PC-3 (cell line): ENCODE results near the gene MRC1. TPM values are rescaled to one million over a fixed set of nuclear protein-coding genes. Genes with fewer than 3 reads are reported as not detected.

Experiments used
- ATAC-seq: fragments of 200-7000 bp; cut with Tn5 transposase; 2 replicates; pipeline ENCODE4 v1.9.1; 2020; ENCODE audit warnings: mild to moderate bottlenecking, moderate library complexity
- BruUV-seq: library from RNA; stranded (reverse); fragments of 400-500 nt; replicated peaks from 2 replicates; lab custom pipeline; 2021; lab: Mats Ljungman, UMichigan
- CTCF ChIA-PET: fragments of 300-600 bp; sonication (Branson Sonifier 250); formaldehyde crosslinking; loops from one replicate; lab custom pipeline; 2022; ENCODE audit warnings: antibody characterized with exemption; lab: Charles Lee
- POLR2A ChIA-PET: fragments of 300-600 bp; sonication (Branson Sonifier 250); formaldehyde crosslinking; loops from one replicate; lab custom pipeline; 2022; ENCODE audit warnings: antibody characterized with exemption; ENCODE audit not compliant: unreplicated experiment; lab: Charles Lee
- DNase-seq: peaks from one replicate; pipeline ENCODE4 v3.0.0-alpha.2; 2015
- H2AFZ ChIP-seq: fragments of 300-600 bp; sonication (generic); 2 replicates; pipeline ENCODE4 v1.6.0; 2016; ENCODE audit warnings: antibody characterized with exemption, low read length
- H3F3A ChIP-seq: fragments of 300-600 bp; sonication (generic); one replicate; pipeline ENCODE4 v1.6.0; 2017; ENCODE audit warnings: antibody characterized with exemption, low read length, control low read depth, mild to moderate bottlenecking; ENCODE audit not compliant: unreplicated experiment
- H3K27ac ChIP-seq: fragments of 300-600 bp; sonication (generic); 2 replicates; pipeline ENCODE4 v1.5.1; 2016; ENCODE audit warnings: mild to moderate bottlenecking, low read length
- H3K27me3 ChIP-seq: fragments of 300-600 bp; sonication (generic); 2 replicates; pipeline ENCODE4 v1.6.1; 2016; ENCODE audit warnings: low read length, mixed read lengths
- H3K36me3 ChIP-seq: fragments of 300-600 bp; sonication (generic); 2 replicates; pipeline ENCODE4 v1.6.1; 2016; ENCODE audit warnings: low read depth, mixed run types, low read length, mixed read lengths
- H3K4me1 ChIP-seq: fragments of 300-600 bp; sonication (generic); 2 replicates; pipeline ENCODE4 v1.5.1; 2016; ENCODE audit warnings: low read length; ENCODE audit not compliant: insufficient read depth
- H3K4me2 ChIP-seq: fragments of 300-600 bp; sonication (generic); 2 replicates; pipeline ENCODE4 v1.6.0; 2016; ENCODE audit warnings: low read length
- H3K4me3 ChIP-seq: fragments of 300-600 bp; sonication (generic); 2 replicates; pipeline ENCODE4 v1.5.1; 2016; ENCODE audit warnings: mild to moderate bottlenecking, low read length, mixed read lengths
- H3K79me2 ChIP-seq: fragments of 300-600 bp; sonication (generic); 2 replicates; pipeline ENCODE4 v1.6.1; 2017; ENCODE audit warnings: low read length, mixed read lengths
- H3K9ac ChIP-seq: fragments of 300-600 bp; sonication (generic); 2 replicates; pipeline ENCODE4 v1.6.0; 2016; ENCODE audit warnings: mild to moderate bottlenecking, low read length
- H3K9me2 ChIP-seq: fragments of 300-600 bp; sonication (generic); replicated peaks from 2 replicates; pipeline ENCODE4 v1.6.1; 2016; ENCODE audit warnings: mixed run types, low read length, mixed read lengths
- H3K9me3 ChIP-seq: fragments of 300-600 bp; sonication (generic); 2 replicates; pipeline ENCODE4 v1.6.1; 2016; ENCODE audit warnings: low read length, mixed read lengths
- H4K20me1 ChIP-seq: fragments of 300-600 bp; sonication (generic); 2 replicates; pipeline ENCODE4 v1.6.1; 2016; ENCODE audit warnings: low read length, mixed read lengths
- CTCF ChIP-seq: fragments of 300-600 bp; sonication (generic); conservative IDR thresholded peaks from 2 replicates; pipeline ENCODE4 v1.5.1; 2017; ENCODE audit warnings: antibody characterized with exemption, low read depth, mild to moderate bottlenecking, low read length
- EZH2 ChIP-seq: fragments of 300-600 bp; sonication (generic); IDR thresholded peaks from one replicate; pipeline ENCODE4 v1.6.1; 2017; ENCODE audit warnings: antibody characterized with exemption, mild to moderate bottlenecking, low read length; ENCODE audit not compliant: unreplicated experiment
- EZH2phosphoT487 ChIP-seq: fragments of 300-600 bp; sonication (generic); IDR thresholded peaks from 2 replicates; pipeline ENCODE4 v1.6.1; 2018; ENCODE audit warnings: mild to moderate bottlenecking, antibody characterized with exemption, low read length, borderline replicate concordance
- intact Hi-C: fragments of 100-400 bp; cut with micrococcal nuclease; formaldehyde crosslinking; loops from 2 replicates; pipeline ENCODE4 v1.9.0; 2023
- total RNA-seq: library from RNA; depleted of rRNA; stranded (reverse); fragments of >200 nt; gene quantifications from 2 replicates; pipeline ENCODE4 v1.2.3, GENCODE V29; 2014

The MRC1 gene
- total RNA-seq, 1 experiment from 2014 or later = not detected

DNA sequence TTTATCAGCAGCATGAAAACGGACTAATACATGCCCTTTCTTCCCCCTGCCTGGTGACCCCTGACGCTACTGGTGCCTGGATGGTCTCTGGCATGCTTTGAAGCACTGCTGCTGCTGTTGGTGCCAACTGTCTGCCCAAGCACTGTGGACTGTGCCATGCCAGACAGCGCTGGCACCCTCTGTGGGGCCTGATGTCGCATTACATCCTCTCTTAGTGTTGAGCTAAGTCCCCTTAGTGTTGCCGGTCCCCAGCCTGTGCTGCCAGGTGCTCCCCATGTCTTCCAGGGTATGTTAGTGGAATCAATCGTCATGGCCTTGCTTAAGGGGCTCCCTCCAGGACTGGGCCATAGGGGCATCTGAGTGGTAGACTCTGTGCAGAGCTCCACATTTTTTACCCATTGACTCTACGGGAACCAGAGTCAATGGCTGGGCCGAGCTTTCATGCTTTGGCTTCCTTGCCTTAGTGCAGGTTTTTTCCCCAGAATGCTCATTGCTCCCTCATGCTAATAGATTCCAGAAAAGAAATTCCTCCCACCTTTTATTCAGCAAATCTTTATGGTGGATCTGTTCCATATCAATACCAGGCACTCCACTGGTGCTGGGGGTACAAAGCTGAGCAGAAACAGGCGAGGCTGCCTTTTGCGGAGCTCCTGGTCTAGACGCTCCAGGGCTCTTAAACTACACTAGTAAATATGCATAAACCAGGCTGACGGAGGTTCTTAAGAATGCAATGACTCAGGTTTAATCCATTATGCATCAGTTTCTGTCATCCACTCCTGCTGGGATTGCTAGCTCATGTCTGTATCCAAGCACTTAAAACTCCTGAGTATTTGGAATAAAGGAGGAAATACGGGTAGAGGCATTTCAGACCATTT is 21.8 kb upstream of the MRC1 start:
- no peaks in the 10 kb centered on the region for H3K79me2 ChIP-seq
- peaks cover 43% of the 10 kb centered on the region for H3K4me1 ChIP-seq
- no peak overlapping the region for H3K9ac ChIP-seq
- POLR2A ChIA-PET = interaction anchor here (0.8 kb wide), 1 partner anchor 114 kb away, joined by 3 read pairs; no protein-coding TSS in a partner anchor
- H3K27me3 ChIP-seq = no peaks in the 10 kb centered on the region
- H3K9me3 ChIP-seq = no peaks in the 10 kb centered on the region
- intact Hi-C loops = no loop called here
- no peaks in the 10 kb centered on the region for H3K36me3 ChIP-seq
- CTCF ChIA-PET = interaction anchor here (0.6 kb wide), 1 partner anchor 62 kb away, joined by 3 read pairs; no protein-coding TSS in a partner anchor
- H2AFZ ChIP-seq = no peak overlapping the region
- ATAC-seq (peak; percentile 81), DNase-seq (peak; percentile 81)
- H3F3A ChIP-seq = no peaks in the 10 kb centered on the region
- 0 out of 2 replicates have a peak overlapping the region, but pooled peaks have one; percentile 17 for H3K27ac ChIP-seq
- no peak overlapping the region for H3K4me3 ChIP-seq
- TF ChIP-seq CTCF = no peak
- TF ChIP-seq EZH2phosphoT487 = no peak
- TF ChIP-seq EZH2 = no peak
- no peaks in the 10 kb centered on the region for H3K9me2 ChIP-seq
- no peaks in the 10 kb centered on the region for H4K20me1 ChIP-seq
- H3K4me2 ChIP-seq = peak overlapping the region; percentile 46
- BruUV-seq = no TSS peak

- Histone ChIP-seq H3F3A (no peaks in the 10 kb centered on the region), H3K27ac (no peak overlapping the region), H4K20me1 (no peaks in the 10 kb centered on the region), H3K9me2 (no peaks in the 10 kb centered on the region), H3K9me3 (no peaks in the 10 kb centered on the region), H3K36me3 (no peaks in the 10 kb centered on the region), H3K27me3 (no peaks in the 10 kb centered on the region), H3K4me2 (no peak overlapping the region), H3K9ac (no peak overlapping the region), H2AFZ (no peak overlapping the region), H3K4me1 (peaks cover 30% of the 10 kb centered on the region), H3K4me3 (no peak overlapping the region), H3K79me2 (no peaks in the 10 kb centered on the region)
- ATAC-seq (no peak), DNase-seq (no peak)
- POLR2A ChIA-PET = no interaction called here
- TF ChIP-seq EZH2 (no peak), CTCF (no peak), EZH2phosphoT487 (no peak)
- CTCF ChIA-PET = no interaction called here
- intact Hi-C loops = no loop called here
- no TSS peak for BruUV-seq
Observed at GRCh38 chr10:17788646-17789045, 20.5 kb upstream of the MRC1 start.

- no peaks in the 10 kb centered on the region for H3K36me3 ChIP-seq
- no peak overlapping the region for H3K27ac ChIP-seq
- H3K4me1 ChIP-seq = peaks cover 23% of the 10 kb centered on the region
- intact Hi-C loops = no loop called here
- no peaks in the 10 kb centered on the region for H3F3A ChIP-seq
- no peaks in the 10 kb centered on the region for H3K9me2 ChIP-seq
- H3K4me3 ChIP-seq = no peak overlapping the region
- TF ChIP-seq CTCF (no peak), EZH2 (no peak)
- no peak overlapping the region for H3K4me2 ChIP-seq
- H4K20me1 ChIP-seq = no peaks in the 10 kb centered on the region
- no TSS peak for BruUV-seq
- ATAC-seq (no peak), DNase-seq (no peak)
- no peak overlapping the region for H3K9ac ChIP-seq
- ChIA-PET POLR2A (no interaction called here), CTCF (no interaction called here)
- no peaks in the 10 kb centered on the region for H3K27me3 ChIP-seq
- no peaks in the 10 kb centered on the region for H3K9me3 ChIP-seq
- H3K79me2 ChIP-seq = no peaks in the 10 kb centered on the region
- no peak overlapping the region for H2AFZ ChIP-seq
Observed at GRCh38 chr10:17789396-17789795, 19.8 kb upstream of the MRC1 start.
